Adrenal gland (tissue), 5 donors: ENCODE measurements around the gene ACOT13.

Source experiments
- POLR2A ChIP-seq, 2 donors: fragments of 450-650 bp; IDR thresholded peaks; one replicate each; pipeline ENCODE4 v1.6.1; 2017; ENCODE audit warnings: antibody characterized with exemption in 2 of 2, mild to moderate bottlenecking in 2 of 2, moderate library complexity in 1 of 2
- TF ChIP-seq, protein P1 (sequence below), 6 experiments: fragments of 450-650 bp in 4 of 6; fragments of 200-600 bp in 2 of 6; sonication (generic) in 1 of 6; IDR thresholded peaks; 1 replicate in 5 of 6; 2 replicates in 1 of 6; pipeline versions ENCODE4 v1.5.1 to v1.8.0; 2016 to 2021; ENCODE audit warnings: antibody characterized with exemption in 6 of 6, mild to moderate bottlenecking in 2 of 6, moderate library complexity in 1 of 6
- donor health status: DM: no; HTN: no; CAD: no.

DNA sequence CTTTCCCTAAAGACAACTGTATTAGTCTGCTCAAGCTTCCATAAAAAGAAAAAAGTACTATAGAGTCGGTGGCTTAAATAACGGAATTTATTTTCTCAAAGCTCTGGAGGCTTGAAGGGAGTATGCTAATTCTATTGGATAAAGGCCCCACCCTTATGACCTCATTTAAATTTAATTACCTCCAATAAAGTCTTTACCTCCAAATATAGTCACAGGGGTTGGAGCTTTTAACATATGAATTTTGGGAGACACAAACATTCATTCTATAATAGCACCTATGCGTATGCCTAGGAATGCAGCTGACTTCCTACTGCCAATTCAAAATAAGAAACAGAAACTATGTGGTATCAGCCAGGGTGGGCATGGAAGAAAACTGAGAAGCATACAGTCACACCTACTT lies 46.2 kb upstream of the ACOT13 start:
- TF ChIP-seq, protein P1, sequence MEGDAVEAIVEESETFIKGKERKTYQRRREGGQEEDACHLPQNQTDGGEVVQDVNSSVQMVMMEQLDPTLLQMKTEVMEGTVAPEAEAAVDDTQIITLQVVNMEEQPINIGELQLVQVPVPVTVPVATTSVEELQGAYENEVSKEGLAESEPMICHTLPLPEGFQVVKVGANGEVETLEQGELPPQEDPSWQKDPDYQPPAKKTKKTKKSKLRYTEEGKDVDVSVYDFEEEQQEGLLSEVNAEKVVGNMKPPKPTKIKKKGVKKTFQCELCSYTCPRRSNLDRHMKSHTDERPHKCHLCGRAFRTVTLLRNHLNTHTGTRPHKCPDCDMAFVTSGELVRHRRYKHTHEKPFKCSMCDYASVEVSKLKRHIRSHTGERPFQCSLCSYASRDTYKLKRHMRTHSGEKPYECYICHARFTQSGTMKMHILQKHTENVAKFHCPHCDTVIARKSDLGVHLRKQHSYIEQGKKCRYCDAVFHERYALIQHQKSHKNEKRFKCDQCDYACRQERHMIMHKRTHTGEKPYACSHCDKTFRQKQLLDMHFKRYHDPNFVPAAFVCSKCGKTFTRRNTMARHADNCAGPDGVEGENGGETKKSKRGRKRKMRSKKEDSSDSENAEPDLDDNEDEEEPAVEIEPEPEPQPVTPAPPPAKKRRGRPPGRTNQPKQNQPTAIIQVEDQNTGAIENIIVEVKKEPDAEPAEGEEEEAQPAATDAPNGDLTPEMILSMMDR (IDR thresholded peaks at IDR 0.05) = no peak
- no peak for TF ChIP-seq POLR2A (IDR thresholded peaks at IDR 0.05)
